HCT116 (cell line): ENCODE results near the gene NOS3. TPM values are rescaled to one million over a fixed set of nuclear protein-coding genes. Genes with fewer than 3 reads are reported as not detected.

ENCODE experiments used
- ATAC-seq: fragments of 200-7000 bp; cut with Tn5 transposase; 2 replicates; pipeline ENCODE4 v1.9.1; 2020; ENCODE audit warnings: mild to moderate bottlenecking, moderate library complexity
- BruUV-seq: library from RNA; stranded (reverse); fragments of 400-500 nt; replicated peaks from 2 replicates; lab custom pipeline; 2021; lab: Mats Ljungman, UMichigan
- CTCF ChIA-PET: fragments of 300-600 bp; sonication (Branson Sonifier 250); formaldehyde crosslinking; loops from one replicate; lab custom pipeline; 2021; ENCODE audit warnings: antibody characterized with exemption; lab: Charles Lee
- POLR2A ChIA-PET: fragments of 300-600, 350-600 bp; sonication (Branson Sonifier 250); formaldehyde crosslinking; loops from one replicate; lab custom pipeline; 2021; ENCODE audit warnings: antibody characterized with exemption; lab: Charles Lee
- RAD21 ChIA-PET, 2 experiments: fragments of 300-600 bp; sonication (Branson Sonifier 250); formaldehyde crosslinking; loops; one replicate each; lab custom pipeline; 2023; ENCODE audit warnings: low total read pairs in 2 of 2; ENCODE audit not compliant: uncharacterized antibody in 2 of 2, unreplicated experiment in 2 of 2, low non-redundant PET in 1 of 2; lab: Charles Lee
- DNase-seq: peaks from one replicate; pipeline ENCODE4 v3.0.0-alpha.2; 2010; ENCODE audit warnings: low read depth, low spot score
- H2AFZ ChIP-seq: fragments of 200-600 bp; shearing (Covaris generic), sonication (generic); 2 replicates; pipeline ENCODE4 v1.6.1; 2017; ENCODE audit warnings: low read depth, mixed run types, mixed read lengths, antibody characterized with exemption, low read length; ENCODE audit not compliant: poor library complexity, severe bottlenecking
- H3K27ac ChIP-seq: 2 replicates; pipeline ENCODE4 v1.5.1; 2012; ENCODE audit warnings: low read depth, low read length
- H3K27me3 ChIP-seq: fragments of 200-600 bp; sonication (generic); 2 replicates; pipeline ENCODE4 v1.6.1; 2016; ENCODE audit warnings: mixed run types, low read length, mixed read lengths; ENCODE audit not compliant: insufficient read depth
- H3K36me3 ChIP-seq, 2 experiments: fragments of 200-500 bp in 1 of 2; fragments of 200-600 bp in 1 of 2; sonication (Bioruptor generic) in 1 of 2; sonication (generic) in 1 of 2; 2 replicates each; pipeline versions ENCODE4 v1.5.1 to v1.6.1; 2014 to 2016; ENCODE audit warnings: low read length in 2 of 2, inconsistent platforms in 1 of 2, mixed read lengths in 1 of 2, mixed run types in 1 of 2; ENCODE audit not compliant: insufficient read depth in 2 of 2, control insufficient read depth in 1 of 2
- H3K4me1 ChIP-seq, 2 experiments: fragments of 200-600 bp in 1 of 2; sonication (generic) in 1 of 2; 2 replicates each; pipeline versions ENCODE4 v1.5.1 to v1.6.1; 2012 to 2017; ENCODE audit warnings: low read length in 2 of 2, inconsistent platforms in 1 of 2, mild to moderate bottlenecking in 1 of 2, mixed read lengths in 1 of 2, mixed run types in 1 of 2, moderate library complexity in 1 of 2; ENCODE audit not compliant: insufficient read depth in 2 of 2, control insufficient read depth in 1 of 2
- H3K4me2 ChIP-seq: fragments of 200-600 bp; sonication (generic); 2 replicates; pipeline ENCODE4 v1.6.1; 2017; ENCODE audit warnings: mixed run types, low read length, mixed read lengths
- H3K4me3 ChIP-seq, 2 experiments: fragments of 200-600 bp in 1 of 2; sonication (generic) in 1 of 2; replicated peaks in 1 of 2; 2 replicates each; pipeline ENCODE4 v1.5.1; 2011 to 2016; ENCODE audit warnings: low read length in 2 of 2, control low read depth in 1 of 2, low read depth in 1 of 2, mild to moderate bottlenecking in 1 of 2, mixed read lengths in 1 of 2, mixed run types in 1 of 2
- H3K79me2 ChIP-seq: fragments of 200-600 bp; sonication (generic); 2 replicates; pipeline ENCODE4 v1.6.1; 2017; ENCODE audit warnings: mild to moderate bottlenecking, mixed run types, low read length, moderate library complexity, mixed read lengths; ENCODE audit not compliant: insufficient read depth
- H3K9ac ChIP-seq: fragments of 200-600 bp; sonication (generic); 2 replicates; pipeline ENCODE4 v1.6.1; 2016; ENCODE audit warnings: low read length, mixed read lengths
- H3K9me2 ChIP-seq: fragments of 200-600 bp; sonication (generic), shearing (Covaris generic); 2 replicates; pipeline ENCODE4 v1.6.1; 2017; ENCODE audit warnings: mixed run types, mild to moderate bottlenecking, moderate library complexity; ENCODE audit not compliant: insufficient read depth
- H3K9me3 ChIP-seq, 2 experiments: fragments of 200-500 bp in 1 of 2; fragments of 200-600 bp in 1 of 2; sonication (Bioruptor generic) in 1 of 2; sonication (generic) in 1 of 2; 2 replicates each; pipeline ENCODE4 v1.6.1; 2014 to 2017; ENCODE audit warnings: low read length in 2 of 2, mixed read lengths in 2 of 2, inconsistent platforms in 1 of 2, low read depth in 1 of 2, mild to moderate bottlenecking in 1 of 2, mixed run types in 1 of 2, moderate library complexity in 1 of 2; ENCODE audit not compliant: control insufficient read depth in 1 of 2, insufficient read depth in 1 of 2
- H4K20me1 ChIP-seq: fragments of 200-600 bp; sonication (generic), shearing (Covaris generic); 2 replicates; pipeline ENCODE4 v1.6.1; 2017; ENCODE audit warnings: mixed run types, mild to moderate bottlenecking, moderate library complexity; ENCODE audit not compliant: insufficient read depth
- ATF3 ChIP-seq: IDR thresholded peaks from 2 replicates; pipeline ENCODE4 v1.6.1; 2012
- EGR1 ChIP-seq: IDR thresholded peaks from 2 replicates; pipeline ENCODE4 v1.6.1; 2012; ENCODE audit warnings: low read depth
- EZH2 ChIP-seq: fragments of 200-600 bp; sonication (generic); IDR thresholded peaks from 2 replicates; pipeline ENCODE4 v1.6.1; 2017; ENCODE audit warnings: antibody characterized with exemption, mixed run types
- EZH2phosphoT487 ChIP-seq: fragments of 200-600 bp; IDR thresholded peaks from 2 replicates; pipeline ENCODE4 v1.6.1; 2018; ENCODE audit warnings: antibody characterized with exemption, borderline replicate concordance
- FOSL1 ChIP-seq: IDR thresholded peaks from 2 replicates; pipeline ENCODE4 v1.6.1; 2012; ENCODE audit warnings: low read depth
- JUND ChIP-seq: IDR thresholded peaks from 2 replicates; pipeline ENCODE4 v1.6.1; 2012
- MAX ChIP-seq: IDR thresholded peaks from 2 replicates; pipeline ENCODE4 v1.6.1; 2012
- POLR2A ChIP-seq: IDR thresholded peaks from 2 replicates; pipeline ENCODE4 v1.7.0; 2011; ENCODE audit warnings: borderline replicate concordance; ENCODE audit not compliant: insufficient read depth, insufficient read length; ENCODE audit errors: extremely low read depth
- RAD21 ChIP-seq: IDR thresholded peaks from 2 replicates; pipeline ENCODE4 v1.6.1; 2012; ENCODE audit warnings: low read depth, mild to moderate bottlenecking
- SIN3A ChIP-seq: IDR thresholded peaks from 2 replicates; pipeline ENCODE4 v1.6.1; 2012; ENCODE audit warnings: low read depth
- SRF ChIP-seq: IDR thresholded peaks from 2 replicates; pipeline ENCODE4 v1.6.1; 2012; ENCODE audit warnings: low read depth
- TCF7L2 ChIP-seq: IDR thresholded peaks from 2 replicates; pipeline ENCODE4 v1.7.0; 2011; ENCODE audit warnings: borderline replicate concordance, inconsistent platforms; ENCODE audit not compliant: insufficient read depth, insufficient read length; ENCODE audit errors: extremely low read depth
- ZNF274 ChIP-seq: fragments of 200-500 bp; sonication (Bioruptor generic); IDR thresholded peaks from 2 replicates; pipeline ENCODE4 v1.6.1; 2014; ENCODE audit warnings: mild to moderate bottlenecking, low read depth, low read length, inconsistent platforms
- intact Hi-C: fragments of 100-400 bp; cut with micrococcal nuclease; formaldehyde crosslinking; loops from 2 replicates; pipeline ENCODE4 v1.10.0; 2022
- total RNA-seq: library from RNA; stranded (reverse); gene quantifications from one replicate; pipeline ENCODE4 v1.2.1, GENCODE V29; 2021; ENCODE audit not compliant: unreplicated experiment

NOS3 gene
- total RNA-seq, 1 experiment from 2014 or later: 35.8 TPM

DNA sequence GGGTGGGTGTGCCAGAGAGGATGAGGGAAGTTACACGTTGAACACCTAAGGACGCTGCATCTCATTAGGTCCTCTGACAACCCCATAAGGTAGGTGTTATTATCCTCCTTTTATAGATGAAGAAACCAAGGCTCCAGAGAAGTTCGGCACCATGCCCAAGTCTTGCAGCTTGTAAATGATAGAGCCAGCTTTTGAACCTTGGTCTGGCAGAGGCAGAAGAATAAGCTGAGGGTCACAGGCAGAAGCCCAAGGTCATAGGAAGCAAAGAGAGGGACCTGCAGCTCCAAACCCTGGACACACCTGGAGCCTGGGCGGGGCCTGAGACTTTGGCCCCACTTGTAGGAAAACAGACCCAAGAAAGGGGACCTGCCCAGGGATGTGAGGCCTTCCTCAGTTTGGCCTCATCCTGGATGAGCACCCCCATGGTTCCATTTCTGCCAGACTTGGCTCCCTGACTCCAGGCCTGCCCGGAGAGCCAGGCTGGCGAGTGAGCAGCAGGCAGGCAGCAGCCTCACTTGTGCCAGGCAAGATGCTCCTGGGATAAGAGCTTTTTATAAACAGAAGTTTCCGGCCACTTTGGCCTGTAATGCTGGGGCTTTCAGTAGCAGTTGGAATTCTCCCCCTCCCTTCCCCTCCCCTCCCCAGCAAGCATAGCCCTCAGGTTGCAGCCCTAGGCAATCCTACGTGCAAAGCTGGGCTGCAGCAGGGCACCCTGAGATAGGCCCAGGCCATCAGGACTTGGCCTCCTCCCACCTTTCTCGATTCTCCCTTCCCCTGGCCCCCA is 15.1 kb upstream of the NOS3 start:
- H3K4me3 ChIP-seq: peak overlapping the region; percentile 67 to 75

More for the DNA sequence above, 15.1 kb upstream of the NOS3 start:
- Histone ChIP-seq H3K9ac (peak overlapping the region; percentile 65), H4K20me1 (no peaks in the 10 kb centered on the region), H3K27ac (peak overlapping the region; percentile 81), H3K4me2 (peak overlapping the region; percentile 92), H3K4me1 (peaks cover 34 to 51% of the 10 kb centered on the region in 2 experiments), H2AFZ (no peak overlapping the region), H3K36me3 (no peaks in the 10 kb centered on the region), H3K27me3 (peaks cover 12% of the 10 kb centered on the region; the same call in 1 of the 2 replicates), H3K79me2 (0 out of 2 replicates have a peak, but pooled peaks cover 2% of the 10 kb centered on the region), H3K9me3 (no peaks in the 10 kb centered on the region), H3K9me2 (no peaks in the 10 kb centered on the region)
- no TSS peak for BruUV-seq
- ChIA-PET RAD21 (no interaction called here), CTCF (interaction anchor here (1.2 to 1.7 kb wide), 4 partner anchors 10 to 35 kb away, joined by 4 to 5 read pairs (median 4); no protein-coding TSS in a partner anchor), POLR2A (interaction anchor here (1.0 kb wide), 1 partner anchor 77 kb away, joined by 4 read pairs; no protein-coding TSS in a partner anchor)
- DNase-seq (no peak), ATAC-seq (no peak)
- intact Hi-C loops: no loop called here
- TF ChIP-seq EZH2phosphoT487: no peak
- no peak for TF ChIP-seq ZNF274
- no peak for TF ChIP-seq FOSL1
- TF ChIP-seq SIN3A: no peak
- no peak for TF ChIP-seq SRF
- TF ChIP-seq JUND: no peak
- TF ChIP-seq MAX: no peak
- TF ChIP-seq EGR1: no peak
- no peak for TF ChIP-seq POLR2A
- TF ChIP-seq RAD21: no peak
- TF ChIP-seq EZH2: no peak
- no peak for TF ChIP-seq ATF3
- no peak for TF ChIP-seq TCF7L2
